Prostate gland (tissue), 2 donors: Measurements from ENCODE around the gene TMA7.
"Not testable (repeated sequence)": the region's sequence is repeated elsewhere in the genome, so short reads cannot be mapped to it uniquely, and the experiment has no call there.

Source experiments
- CTCF ChIP-seq, 4 experiments: fragments of 200-600 bp in 2 of 4; fragments of 450-650 bp in 2 of 4; sonication (generic) in 2 of 4; IDR thresholded peaks; 1 replicate in 3 of 4; 2 replicates in 1 of 4; pipeline ENCODE4 v1.5.1; 2016 to 2019; ENCODE audit warnings: antibody characterized with exemption in 4 of 4, mild to moderate bottlenecking in 2 of 4, moderate library complexity in 2 of 4
- POLR2A ChIP-seq: fragments of 450-650 bp; IDR thresholded peaks from one replicate; pipeline ENCODE4 v1.6.1; 2016; ENCODE audit warnings: antibody characterized with exemption, mild to moderate bottlenecking
- POLR2AphosphoS5 ChIP-seq: sonication (generic); formaldehyde crosslinking; IDR thresholded peaks from one replicate; pipeline ENCODE4 v1.6.1; 2017; ENCODE audit warnings: antibody characterized with exemption

DNA sequence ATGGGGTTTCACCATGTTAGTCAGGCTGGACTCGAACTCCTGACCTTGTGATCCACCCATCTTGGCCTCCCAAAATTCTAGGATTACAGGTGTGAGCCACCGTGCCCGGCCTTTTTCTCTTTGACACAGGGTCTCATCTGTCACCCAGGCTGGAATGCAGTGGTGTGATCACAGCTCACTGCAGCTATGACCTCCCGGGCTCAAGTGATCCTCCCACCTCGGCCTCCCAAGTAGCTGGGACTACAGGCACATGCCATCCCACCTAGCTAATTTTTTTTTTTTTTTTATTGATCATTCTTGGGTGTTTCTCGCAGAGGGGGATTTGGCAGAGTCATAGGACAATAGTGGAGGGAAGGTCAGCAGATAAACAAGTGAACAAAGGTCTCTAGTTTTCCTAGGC lies 42.8 kb downstream of the TMA7 start:
- not testable (repeated sequence) for TF ChIP-seq CTCF (IDR thresholded peaks at IDR 0.05); POLR2AphosphoS5; POLR2A
